Effector memory CD8-positive, alpha-beta T cell (primary cell): Measurements from ENCODE around the gene CDH23.

Experiments used
- ATAC-seq: fragments of 150-1000 bp; cut with Tn5 transposase; replicated peaks from 2 replicates; pipeline ENCODE4 v1.10.0; 2021; ENCODE audit warnings: mild to moderate bottlenecking, moderate library complexity
- DNase-seq, 3 experiments: peaks; one replicate each; pipeline ENCODE4 v3.0.0; 2021
- H3K27ac Mint-ChIP-seq, 2 donors: one replicate each; pipeline ENCODE4 v1.8.0; 2022; ENCODE audit warnings: mild to moderate bottlenecking in 2 of 2, mixed read lengths in 2 of 2, moderate library complexity in 2 of 2
- H3K27me3 Mint-ChIP-seq, 2 donors: one replicate each; pipeline ENCODE4 v1.8.0; 2022; ENCODE audit warnings: mixed read lengths in 2 of 2
- H3K36me3 Mint-ChIP-seq: one replicate; pipeline ENCODE4 v1.8.0; 2022; ENCODE audit warnings: mild to moderate bottlenecking, moderate library complexity, mixed read lengths; ENCODE audit not compliant: insufficient read depth
- H3K4me1 Mint-ChIP-seq, 2 donors: one replicate each; pipeline ENCODE4 v1.8.0; 2022; ENCODE audit warnings: low read depth in 2 of 2, mixed read lengths in 2 of 2
- H3K4me3 Mint-ChIP-seq, 2 donors: one replicate each; pipeline ENCODE4 v1.8.0; 2022; ENCODE audit warnings: mild to moderate bottlenecking in 2 of 2, mixed read lengths in 2 of 2, moderate library complexity in 2 of 2
- H3K9me3 Mint-ChIP-seq, 2 donors: one replicate each; pipeline ENCODE4 v1.8.0; 2022; ENCODE audit warnings: mixed read lengths in 2 of 2

CDH23 gene

GRCh38 chr10:71585564-71586290 lies 189.0 kb downstream of the CDH23 start:
- Mint-ChIP-seq H3K4me1 (no peaks in the 10 kb centered on the region), H3K9me3 (no peaks in the 10 kb centered on the region), H3K36me3 (no peaks in the 10 kb centered on the region), H3K27me3 (no peaks in the 10 kb centered on the region), H3K27ac (no peak overlapping the region), H3K4me3 (no peak overlapping the region)
- DNase-seq: no peak
- ATAC-seq: no peak

DNA sequence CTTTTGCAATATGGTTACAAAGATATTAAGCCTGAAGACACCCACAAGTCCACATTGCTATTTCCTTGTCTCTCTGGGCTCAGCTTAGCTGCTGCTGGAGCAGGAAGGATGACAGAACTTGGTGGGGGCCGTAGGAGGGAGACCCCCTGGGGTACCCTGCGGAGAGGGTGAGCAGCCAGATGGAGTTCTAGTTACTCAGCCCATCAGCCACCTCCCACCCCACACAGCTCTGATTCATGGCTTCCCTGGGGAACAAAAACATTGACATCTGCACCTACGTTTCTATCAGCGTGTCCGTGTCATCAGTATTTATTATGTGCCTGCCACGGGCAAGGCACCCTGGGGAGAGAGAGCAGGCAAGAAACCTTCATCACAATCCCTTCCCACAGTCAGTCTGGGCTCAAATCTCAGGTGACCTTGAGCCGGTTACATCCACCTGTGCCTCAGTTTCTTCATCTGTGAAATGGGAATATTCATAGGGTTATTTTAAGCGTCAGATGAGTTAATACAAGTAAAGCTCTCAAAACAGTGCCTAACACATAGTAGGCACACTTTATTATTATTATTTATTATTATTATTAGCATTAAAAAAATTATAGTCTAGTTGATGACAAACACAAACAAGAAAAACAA lies 191.3 kb downstream of the CDH23 start:
- no peaks in the 10 kb centered on the region for H3K4me1 Mint-ChIP-seq
- no peaks in the 10 kb centered on the region for H3K36me3 Mint-ChIP-seq
- H3K9me3 Mint-ChIP-seq: no peaks in the 10 kb centered on the region
- DNase-seq (no peak), ATAC-seq (no peak)
- H3K27ac Mint-ChIP-seq: no peak overlapping the region
- H3K27me3 Mint-ChIP-seq: peaks cover 0 to 18% of the 10 kb centered on the region in 2 donors
- H3K4me3 Mint-ChIP-seq: no peak overlapping the region

GRCh38 chr10:71588685-71589084 lies 192.0 kb downstream of the CDH23 start:
- H3K9me3 Mint-ChIP-seq: no peaks in the 10 kb centered on the region
- no peak for ATAC-seq
- no peaks in the 10 kb centered on the region for H3K4me1 Mint-ChIP-seq
- H3K27ac Mint-ChIP-seq: no peak overlapping the region
- no peak overlapping the region for H3K4me3 Mint-ChIP-seq
- H3K27me3 Mint-ChIP-seq: peaks cover 0 to 18% of the 10 kb centered on the region in 2 donors
- no peak for DNase-seq
- no peaks in the 10 kb centered on the region for H3K36me3 Mint-ChIP-seq

GRCh38 chr10:71589617-71590551 lies 193.2 kb downstream of the CDH23 start:
- ATAC-seq: no peak
- no peaks in the 10 kb centered on the region for H3K36me3 Mint-ChIP-seq
- H3K27ac Mint-ChIP-seq: no peak overlapping the region
- H3K9me3 Mint-ChIP-seq: no peaks in the 10 kb centered on the region
- DNase-seq: no peak
- H3K27me3 Mint-ChIP-seq: peaks cover 0 to 18% of the 10 kb centered on the region in 2 donors
- no peaks in the 10 kb centered on the region for H3K4me1 Mint-ChIP-seq
- no peak overlapping the region for H3K4me3 Mint-ChIP-seq

- DNase-seq (no peak), ATAC-seq (no peak)
- no peak overlapping the region for H3K4me3 Mint-ChIP-seq
- H3K9me3 Mint-ChIP-seq: no peaks in the 10 kb centered on the region
- no peaks in the 10 kb centered on the region for H3K36me3 Mint-ChIP-seq
- peaks cover 0 to 18% of the 10 kb centered on the region in 2 donors for H3K27me3 Mint-ChIP-seq
- no peak overlapping the region for H3K27ac Mint-ChIP-seq
- H3K4me1 Mint-ChIP-seq: no peaks in the 10 kb centered on the region
Observed at GRCh38 chr10:71590781-71591350, 194.1 kb downstream of the CDH23 start.

DNA sequence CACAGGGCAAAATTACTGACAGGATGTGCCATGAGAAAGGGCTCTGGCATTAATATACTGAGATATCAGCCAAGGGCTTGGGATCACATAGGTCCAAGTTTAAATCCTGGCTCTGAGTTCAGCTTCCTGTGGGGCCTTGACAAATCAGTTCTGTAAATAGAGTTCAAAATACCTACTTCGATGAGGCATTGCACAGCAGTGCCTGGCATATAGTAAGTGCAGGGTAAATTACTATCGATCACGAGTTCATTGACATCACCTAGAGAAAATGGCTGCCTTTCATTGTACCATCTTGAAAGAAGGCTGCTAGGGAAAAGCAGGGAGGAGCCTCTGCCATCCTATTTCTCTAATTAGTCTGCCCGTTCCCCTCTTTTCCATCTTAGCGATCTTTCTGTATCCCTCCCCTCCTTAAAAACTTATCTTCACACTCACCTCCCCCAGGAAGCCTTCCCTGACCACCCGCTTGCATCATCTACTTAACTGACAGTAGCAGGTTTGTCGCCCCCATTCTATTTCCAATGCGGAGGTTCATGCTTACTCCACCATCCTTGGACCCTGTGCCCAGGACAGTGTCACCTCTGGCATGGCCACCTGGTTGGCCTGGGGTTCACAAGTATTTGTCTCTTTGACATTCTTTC lies 198.3 kb downstream of the CDH23 start:
- no peaks in the 10 kb centered on the region for H3K36me3 Mint-ChIP-seq
- peaks cover 0 to 18% of the 10 kb centered on the region in 2 donors for H3K27me3 Mint-ChIP-seq
- H3K9me3 Mint-ChIP-seq: no peaks in the 10 kb centered on the region
- H3K4me1 Mint-ChIP-seq: no peaks in the 10 kb centered on the region
- ATAC-seq: no peak
- H3K27ac Mint-ChIP-seq: no peak overlapping the region
- H3K4me3 Mint-ChIP-seq: no peak overlapping the region
- no peak for DNase-seq

DNA sequence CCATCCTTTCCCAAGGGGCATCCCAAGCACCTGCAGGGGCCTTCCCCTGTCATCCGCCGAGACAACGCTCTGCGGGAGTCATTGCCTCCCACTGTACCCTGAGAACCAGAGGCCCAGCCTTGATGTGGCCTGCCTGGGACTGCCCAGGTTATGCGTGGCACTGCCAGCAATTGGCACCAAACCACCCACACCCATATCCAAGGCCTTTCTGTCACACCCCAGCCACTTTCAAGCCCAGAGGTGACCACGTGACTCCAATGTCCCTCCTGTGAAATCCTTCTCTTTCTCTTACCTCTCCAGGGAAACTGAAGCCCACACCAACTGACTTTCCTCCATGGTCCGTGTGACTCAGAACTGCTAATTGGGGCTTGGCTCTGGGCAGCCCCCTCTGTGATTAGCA lies 198.9 kb downstream of the CDH23 start:
- no peak overlapping the region for H3K27ac Mint-ChIP-seq
- H3K36me3 Mint-ChIP-seq: no peaks in the 10 kb centered on the region
- H3K4me3 Mint-ChIP-seq: no peak overlapping the region
- ATAC-seq (no peak), DNase-seq (no peak)
- H3K9me3 Mint-ChIP-seq: no peaks in the 10 kb centered on the region
- no peaks in the 10 kb centered on the region for H3K4me1 Mint-ChIP-seq
- peaks cover 0 to 18% of the 10 kb centered on the region in 2 donors for H3K27me3 Mint-ChIP-seq

DNA sequence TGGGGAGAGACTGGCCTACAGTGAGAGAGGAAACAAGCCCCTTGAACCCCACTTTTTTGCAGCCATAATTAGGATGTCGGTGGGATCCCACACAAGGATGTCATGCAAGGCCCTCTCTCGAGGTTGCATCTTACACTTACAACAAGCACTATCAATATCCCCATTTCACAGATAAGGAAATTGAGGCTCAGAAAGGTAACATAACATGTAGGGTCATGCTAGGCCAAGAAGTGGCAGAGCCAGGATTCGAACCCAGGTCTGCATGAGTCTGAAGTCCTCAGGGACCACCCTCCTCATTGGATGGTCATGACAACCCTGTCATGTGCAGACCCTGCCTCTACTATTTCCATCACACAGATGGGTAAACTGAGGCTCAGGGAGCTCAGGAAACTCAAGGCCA lies 199.4 kb downstream of the CDH23 start:
- H3K4me1 Mint-ChIP-seq: no peaks in the 10 kb centered on the region
- no peaks in the 10 kb centered on the region for H3K9me3 Mint-ChIP-seq
- H3K27ac Mint-ChIP-seq: no peak overlapping the region
- H3K36me3 Mint-ChIP-seq: no peaks in the 10 kb centered on the region
- peaks cover 0 to 18% of the 10 kb centered on the region in 2 donors for H3K27me3 Mint-ChIP-seq
- ATAC-seq (no peak), DNase-seq (no peak)
- H3K4me3 Mint-ChIP-seq: no peak overlapping the region

DNA sequence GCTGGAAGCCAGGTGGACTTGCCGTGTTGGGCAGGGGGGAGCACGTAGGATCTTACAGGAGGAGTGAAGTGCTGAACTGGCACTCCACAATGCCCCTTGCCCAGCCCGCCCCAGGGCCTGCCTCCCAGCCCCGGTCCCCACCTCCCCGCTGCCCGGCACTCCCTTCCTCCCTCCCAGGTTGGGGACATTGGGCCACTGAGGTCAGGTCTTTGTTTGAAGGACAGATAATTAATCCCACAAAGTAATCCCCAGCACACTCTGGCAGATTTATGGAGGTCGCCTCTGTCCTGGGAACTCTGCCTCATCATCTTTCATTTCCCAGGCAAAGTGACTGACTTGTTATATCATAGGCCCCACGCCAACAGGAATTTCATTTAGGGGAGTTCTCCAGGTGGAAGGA lies 200.0 kb downstream of the CDH23 start:
- no peaks in the 10 kb centered on the region for H3K9me3 Mint-ChIP-seq
- DNase-seq (no peak), ATAC-seq (no peak)
- no peaks in the 10 kb centered on the region for H3K36me3 Mint-ChIP-seq
- no peak overlapping the region for H3K27ac Mint-ChIP-seq
- H3K4me3 Mint-ChIP-seq: no peak overlapping the region
- peaks cover 0 to 12% of the 10 kb centered on the region in 2 donors for H3K27me3 Mint-ChIP-seq
- H3K4me1 Mint-ChIP-seq: no peaks in the 10 kb centered on the region

DNA sequence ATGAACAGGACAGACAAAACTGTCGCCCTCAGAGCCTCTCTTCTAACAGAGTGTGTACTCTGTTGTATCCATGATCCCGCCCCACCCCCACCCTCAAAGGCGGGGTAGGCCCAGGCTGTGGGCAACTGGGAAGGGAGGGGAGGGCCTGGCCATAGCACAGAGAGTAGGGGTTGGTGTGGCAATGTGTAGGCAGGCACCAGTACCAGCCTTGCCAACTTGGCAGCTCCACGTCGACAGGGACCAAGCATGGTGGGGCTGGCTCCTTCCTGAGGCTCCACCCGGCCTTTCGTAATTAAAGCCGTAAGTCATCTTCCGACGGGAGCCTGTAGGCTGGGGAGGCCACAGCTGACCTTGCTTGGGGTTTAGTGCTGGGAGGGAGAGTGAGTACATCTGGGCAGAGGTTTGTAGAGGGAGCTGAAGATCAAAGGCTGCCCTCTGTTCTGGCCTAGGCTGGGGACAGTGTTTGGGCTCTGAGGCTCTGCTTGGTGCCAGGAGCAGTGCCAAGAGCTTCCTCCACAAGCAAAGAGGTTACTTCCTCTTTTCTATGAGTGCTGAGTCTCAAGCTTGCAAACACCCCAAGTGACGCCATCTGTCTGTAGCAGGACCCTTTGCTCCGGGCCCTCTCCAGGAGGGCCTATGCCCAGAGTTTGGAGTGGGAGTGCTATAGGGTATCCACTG lies 201.2 kb downstream of the CDH23 start:
- Mint-ChIP-seq H3K4me1 (no peaks in the 10 kb centered on the region), H3K36me3 (no peaks in the 10 kb centered on the region), H3K4me3 (no peak overlapping the region), H3K9me3 (no peaks in the 10 kb centered on the region), H3K27ac (no peak overlapping the region), H3K27me3 (no peaks in the 10 kb centered on the region)
- ATAC-seq: peak; percentile 42
- DNase-seq: no peak

- no peaks in the 10 kb centered on the region for H3K36me3 Mint-ChIP-seq
- no peak overlapping the region for H3K27ac Mint-ChIP-seq
- no peaks in the 10 kb centered on the region for H3K4me1 Mint-ChIP-seq
- H3K4me3 Mint-ChIP-seq: no peak overlapping the region
- H3K27me3 Mint-ChIP-seq: no peaks in the 10 kb centered on the region
- H3K9me3 Mint-ChIP-seq: no peaks in the 10 kb centered on the region
- DNase-seq: no peak
- no peak for ATAC-seq
Observed at GRCh38 chr10:71598621-71599055, 201.9 kb downstream of the CDH23 start.

- Mint-ChIP-seq H3K27me3 (no peaks in the 10 kb centered on the region), H3K36me3 (peaks cover 2% of the 10 kb centered on the region), H3K4me3 (no peak overlapping the region), H3K9me3 (no peaks in the 10 kb centered on the region), H3K27ac (no peak overlapping the region), H3K4me1 (no peaks in the 10 kb centered on the region)
- no peak for ATAC-seq
- no peak for DNase-seq
Observed at GRCh38 chr10:71599518-71599917, 202.8 kb downstream of the CDH23 start.
